Caki2 (cell line): Measurements from ENCODE around the gene ADPRH. TPM values are rescaled to one million over a fixed set of nuclear protein-coding genes. Genes with fewer than 3 reads are reported as not detected.
"Not testable (repeated sequence)": the region's sequence is repeated elsewhere in the genome, so short reads cannot be mapped to it uniquely, and the experiment has no call there.

ENCODE experiments used
- DNase-seq: peaks from one replicate; pipeline ENCODE4 v3.0.0-alpha.2; 2015; ENCODE audit warnings: low read depth
- in situ Hi-C: cut with HindIII; loops from 2 replicates; pipeline ENCODE4 v1.10.0; 2016; ENCODE audit warnings: low sequenced_read_pairs, low pct_unique_long_range_greater_than_20kb, mixed read lengths
- total RNA-seq: library from RNA; depleted of rRNA; stranded (reverse); fragments of >200 nt; shearing (Covaris generic); gene quantifications from 2 replicates; pipeline ENCODE4 v1.2.3, GENCODE V29; 2014; ENCODE audit warnings: low replicate concordance

Gene ADPRH
- total RNA-seq, 1 experiment from 2014 or later, result 1.7 TPM

DNA sequence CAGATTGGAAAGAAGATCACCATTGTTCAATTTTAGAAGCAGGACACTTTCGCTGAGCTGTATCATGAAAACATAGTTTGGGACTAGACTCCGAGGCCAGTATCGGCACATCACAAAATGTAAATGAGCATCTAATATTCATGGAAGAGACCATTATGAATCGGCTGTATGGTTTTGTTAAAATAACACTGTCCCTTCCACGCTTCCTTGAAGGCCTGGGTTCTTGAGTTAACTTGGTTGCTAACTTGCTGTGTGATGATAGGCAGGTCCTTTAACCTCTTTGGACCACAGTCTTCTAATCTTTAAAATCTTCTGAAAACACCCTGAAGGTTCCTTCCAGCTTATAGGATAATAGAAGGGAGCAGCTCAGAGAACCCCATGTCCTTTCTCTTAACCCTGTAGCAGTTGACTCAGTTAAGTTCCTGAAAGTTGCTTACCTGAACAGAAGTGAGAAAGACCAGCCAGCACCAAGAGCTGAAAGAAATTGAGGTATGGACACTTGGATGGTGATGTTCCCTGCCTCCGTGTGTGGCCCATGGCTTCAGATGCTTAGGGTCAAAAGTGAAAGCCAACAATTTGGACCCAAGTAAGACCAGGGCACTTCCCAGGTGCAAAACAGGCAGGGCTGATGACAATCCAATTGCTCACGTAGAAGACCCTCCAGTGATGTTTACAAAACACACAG is 22.0 kb upstream of the ADPRH start:
- in situ Hi-C loops, result no loop called here
- DNase-seq, result no peak

DNA sequence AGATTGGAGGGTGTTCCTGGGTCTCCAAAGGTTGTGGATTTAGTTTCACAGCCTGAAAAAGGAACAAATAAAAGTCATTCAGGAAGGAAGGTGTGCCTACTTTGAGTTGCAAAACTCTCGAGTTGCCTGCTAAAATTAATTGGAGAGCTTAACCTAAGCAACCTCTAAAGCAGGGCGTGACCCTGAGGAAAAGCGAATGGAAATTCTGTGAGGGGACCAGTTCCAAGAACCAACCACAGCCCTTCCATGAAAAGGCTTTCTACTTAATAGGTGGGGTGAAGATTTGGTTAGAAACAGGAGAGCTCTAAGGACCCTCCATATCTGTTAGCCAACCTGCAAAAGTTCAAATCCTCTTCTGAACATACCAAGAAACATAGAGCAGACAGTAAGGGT is 21.4 kb upstream of the ADPRH start:
- no peak for DNase-seq
- in situ Hi-C loops, result no loop called here

DNA sequence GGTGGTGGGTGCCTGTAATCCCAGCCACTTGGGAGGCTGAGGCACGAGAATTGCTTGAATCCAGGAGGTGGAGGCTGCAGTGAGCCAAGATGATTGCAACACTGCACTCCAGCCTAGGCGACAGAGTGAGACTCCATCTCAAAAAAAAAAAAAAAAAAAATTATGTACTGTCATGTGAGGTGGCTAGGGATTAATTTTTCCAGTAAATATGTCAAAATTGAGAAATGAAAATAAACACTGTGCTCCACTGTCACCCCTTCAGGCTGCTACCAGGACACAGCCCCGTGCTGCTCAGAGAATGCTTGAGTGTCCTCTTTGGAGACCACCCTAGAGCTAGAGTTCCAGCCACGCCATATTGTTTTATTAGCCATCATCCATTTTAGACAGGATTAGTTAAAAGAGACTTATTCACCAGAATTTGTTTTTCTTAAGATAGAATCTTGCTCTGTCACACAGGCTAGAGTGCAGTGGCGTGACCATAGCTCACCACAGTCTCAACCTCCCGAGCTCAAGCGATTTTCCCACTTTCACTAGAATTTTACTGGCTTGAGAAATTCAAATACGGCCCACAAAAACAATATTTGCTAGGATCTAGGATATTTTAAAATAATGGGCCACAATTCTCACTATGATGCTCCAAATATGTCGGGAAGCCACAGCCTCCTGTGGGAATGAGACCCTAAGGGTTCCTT is 20.5 kb upstream of the ADPRH start:
- DNase-seq, result no peak
- in situ Hi-C loops, result no loop called here

DNA sequence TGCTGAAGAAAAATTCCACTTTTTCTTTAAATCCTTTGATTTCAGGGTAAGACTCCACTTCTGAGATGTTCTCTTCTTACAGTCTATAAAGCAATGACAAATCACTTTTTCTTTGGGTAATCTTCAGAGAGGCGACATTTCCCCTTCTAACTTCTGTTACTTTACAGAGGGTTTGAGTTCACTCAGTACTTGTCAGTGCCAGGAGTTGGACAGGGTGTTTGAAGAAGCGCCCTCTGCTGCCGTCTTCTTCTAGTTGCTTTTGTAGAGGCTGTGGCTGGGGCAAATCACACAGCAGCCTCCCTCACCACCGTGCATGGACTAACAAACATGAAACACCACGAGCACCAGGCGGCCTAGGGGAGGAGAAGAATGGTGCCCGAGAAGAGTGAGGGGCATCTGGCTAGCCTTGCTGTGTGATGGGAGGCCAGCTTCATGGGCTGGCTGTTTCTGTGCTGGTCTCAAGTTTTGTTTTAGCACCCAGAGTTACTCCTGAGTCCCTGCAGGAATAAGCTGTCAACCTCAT is 19.8 kb upstream of the ADPRH start, which contains the start of gene CD80:
Gene CD80, minus strand, starts transcription at position 174 of the 523 bp plus-strand sequence. CDS start 1,886 bp downstream, outside the sequence.
- in situ Hi-C loops, result no loop called here
- no peak for DNase-seq

DNA sequence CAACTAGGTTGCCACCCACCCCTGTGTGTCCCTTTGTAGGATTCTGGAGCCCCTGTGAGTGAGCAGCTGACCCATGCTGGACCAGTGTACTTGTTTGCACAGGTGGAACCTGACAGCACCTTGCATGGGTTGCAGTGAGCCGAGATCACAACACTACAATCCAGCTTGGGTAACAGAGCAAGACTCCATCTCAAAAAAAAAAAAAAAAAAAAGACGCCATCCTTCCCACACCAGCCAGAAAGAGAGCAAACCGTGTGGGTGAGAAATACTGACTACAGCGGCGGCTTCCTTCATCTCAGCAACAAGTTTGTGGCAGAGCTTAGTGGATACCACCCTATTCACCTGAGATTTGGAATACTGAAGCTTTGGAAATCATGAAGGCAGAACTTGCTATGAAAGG is 19.1 kb upstream of the ADPRH start:
- DNase-seq, result no peak
- in situ Hi-C loops, result no loop called here

DNA sequence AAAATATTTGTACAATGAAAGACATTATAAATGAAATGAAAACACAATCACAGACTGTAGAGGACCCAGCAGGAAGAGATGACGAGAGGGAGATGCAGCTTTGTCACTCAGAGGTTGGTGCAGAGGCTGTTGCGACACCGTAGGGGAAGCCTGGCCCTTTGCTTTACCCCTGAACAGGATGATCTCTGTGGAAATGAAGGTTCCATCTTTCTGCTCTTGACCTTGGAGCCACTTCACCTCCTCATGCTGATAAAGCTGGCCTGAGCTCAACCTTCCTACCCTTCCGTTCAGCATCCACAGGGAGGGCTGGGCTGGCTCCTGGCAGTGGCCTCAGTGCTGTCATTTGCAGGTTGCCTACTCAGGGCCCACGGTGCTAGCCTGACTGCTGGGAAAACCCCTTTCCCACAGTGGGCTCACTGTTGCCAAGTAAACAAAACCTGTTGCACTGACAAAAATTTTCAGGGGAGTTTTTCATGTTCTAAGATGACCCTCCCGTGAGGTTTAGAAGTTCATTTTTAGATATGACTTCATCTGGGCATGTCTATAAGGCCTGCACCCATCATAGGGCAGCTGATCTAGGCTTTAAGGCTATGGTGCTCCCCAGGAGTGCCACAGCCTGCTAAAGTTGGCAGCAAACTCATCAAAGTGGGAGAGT is 16.9 kb upstream of the ADPRH start:
- DNase-seq, result no peak
- in situ Hi-C loops, result no loop called here

DNA sequence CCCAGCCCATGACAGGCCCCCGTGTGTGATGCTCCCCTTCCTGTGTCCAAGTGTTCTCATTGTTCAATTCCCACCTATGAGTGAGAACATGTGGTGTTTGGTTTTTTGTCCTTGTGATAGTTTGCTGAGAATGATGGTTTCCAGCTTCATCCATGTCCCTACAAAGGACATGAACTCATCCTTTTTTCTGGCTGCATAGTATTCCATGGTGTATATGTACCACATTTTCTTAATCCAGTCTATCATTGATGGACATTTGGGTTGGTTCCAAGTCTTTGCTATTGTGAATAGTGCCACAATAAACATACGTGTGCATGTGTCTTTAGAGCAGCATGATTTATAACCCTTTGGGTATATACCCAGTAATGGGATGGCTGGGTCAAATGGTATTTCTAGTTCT is 16.0 kb upstream of the ADPRH start:
- DNase-seq, in situ Hi-C loops: not testable (repeated sequence)

DNA sequence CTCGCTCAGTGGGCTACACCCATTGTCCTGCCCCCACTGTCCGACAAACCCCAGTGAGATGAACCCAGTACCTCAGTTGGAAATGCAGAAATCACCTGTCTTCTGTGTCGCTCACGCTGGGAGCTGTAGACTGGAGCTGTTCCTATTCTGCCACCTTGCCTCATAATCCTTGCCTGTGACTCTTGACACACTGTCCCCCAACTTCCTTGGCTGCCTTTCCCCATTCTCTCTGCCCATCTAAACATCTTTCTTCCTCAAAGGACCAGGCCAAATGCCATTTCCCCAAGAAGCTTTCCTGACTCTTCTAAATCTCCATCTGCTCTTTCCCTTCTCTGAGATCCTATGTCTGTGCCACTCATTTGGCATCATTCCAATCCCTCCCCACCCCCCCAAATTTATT is 10.1 kb upstream of the ADPRH start:
- DNase-seq, result no peak
- in situ Hi-C loops, result no loop called here

DNA sequence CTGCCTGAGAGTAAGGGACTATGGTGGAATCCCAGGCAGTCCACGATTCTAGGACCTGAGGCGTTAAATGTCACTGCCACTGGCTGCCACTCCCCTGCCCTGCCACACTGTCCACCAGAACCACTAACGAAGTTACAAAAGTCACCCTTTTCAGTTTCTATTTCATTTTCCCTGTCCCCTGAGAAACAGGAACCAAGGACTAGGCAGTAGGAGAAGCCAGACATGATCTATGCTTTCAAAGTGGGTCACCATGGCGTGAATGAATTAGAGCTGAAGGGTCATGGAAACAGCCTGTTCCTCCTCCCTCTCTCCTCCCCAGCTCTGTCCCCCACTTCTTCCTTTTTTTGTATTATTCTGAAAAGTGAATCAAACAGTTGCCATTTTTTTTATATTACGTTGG is 9.1 kb upstream of the ADPRH start:
- in situ Hi-C loops, result no loop called here
- DNase-seq, result no peak

DNA sequence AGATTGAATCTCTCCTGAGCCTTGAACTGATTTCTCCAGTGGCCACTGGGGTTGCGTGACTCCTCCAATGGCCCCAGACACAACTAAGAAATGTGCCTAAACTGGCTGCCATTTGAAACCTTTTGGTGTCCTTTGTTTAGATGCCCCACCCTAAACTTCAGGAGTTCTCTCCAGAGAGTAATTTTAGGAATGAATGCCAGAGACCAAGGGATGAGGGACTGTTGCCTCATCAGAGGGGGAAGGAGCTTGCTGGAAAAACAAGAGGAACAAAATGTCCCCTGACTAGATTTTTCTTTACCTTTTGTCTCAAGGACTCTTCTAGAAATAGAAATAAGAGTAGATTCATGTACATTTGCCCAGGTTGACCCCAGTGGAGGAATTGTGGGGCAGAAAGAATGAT is 8.1 kb upstream of the ADPRH start:
- in situ Hi-C loops, result no loop called here
- DNase-seq, result no peak

DNA sequence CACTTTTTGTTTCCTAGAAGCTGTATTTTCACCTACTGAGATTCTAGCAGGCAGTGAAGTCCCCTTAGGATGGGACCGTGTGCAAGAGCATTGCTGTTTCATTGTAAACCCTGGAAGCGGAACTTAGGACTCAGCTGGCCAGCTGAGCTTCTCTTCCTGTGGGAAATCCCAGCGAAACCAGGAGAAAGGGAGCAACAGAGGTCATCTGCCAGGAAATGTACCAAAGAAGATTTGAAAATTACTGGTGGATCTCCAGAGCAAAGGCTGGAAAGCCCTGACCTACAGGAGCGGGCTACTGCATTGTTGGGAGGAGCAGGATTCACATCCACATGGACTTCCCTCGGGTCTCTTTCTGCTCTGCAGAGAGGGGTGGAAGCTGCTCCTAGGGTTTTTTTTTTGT is 7.6 kb upstream of the ADPRH start:
- DNase-seq, result no peak
- in situ Hi-C loops, result no loop called here

DNA sequence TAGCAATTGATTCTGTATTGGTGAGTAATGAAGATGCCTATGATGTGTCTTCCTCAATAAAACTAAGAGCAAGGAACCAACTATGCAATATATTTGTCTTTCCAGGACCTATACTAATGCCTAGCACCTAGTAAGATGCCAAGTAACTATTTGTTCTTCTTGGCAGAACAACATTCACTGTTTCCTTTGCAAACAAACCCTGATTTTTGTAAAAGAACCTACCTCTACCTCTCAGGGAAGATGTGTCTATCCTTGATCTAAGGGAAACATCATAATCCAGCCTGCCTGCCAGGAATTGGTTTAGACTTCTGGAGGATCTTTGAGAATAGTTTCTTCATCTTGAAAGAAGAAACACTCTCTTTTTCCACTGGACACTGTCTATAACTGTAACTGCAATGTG is 3.8 kb upstream of the ADPRH start:
- in situ Hi-C loops, result no loop called here
- DNase-seq, result no peak

DNA sequence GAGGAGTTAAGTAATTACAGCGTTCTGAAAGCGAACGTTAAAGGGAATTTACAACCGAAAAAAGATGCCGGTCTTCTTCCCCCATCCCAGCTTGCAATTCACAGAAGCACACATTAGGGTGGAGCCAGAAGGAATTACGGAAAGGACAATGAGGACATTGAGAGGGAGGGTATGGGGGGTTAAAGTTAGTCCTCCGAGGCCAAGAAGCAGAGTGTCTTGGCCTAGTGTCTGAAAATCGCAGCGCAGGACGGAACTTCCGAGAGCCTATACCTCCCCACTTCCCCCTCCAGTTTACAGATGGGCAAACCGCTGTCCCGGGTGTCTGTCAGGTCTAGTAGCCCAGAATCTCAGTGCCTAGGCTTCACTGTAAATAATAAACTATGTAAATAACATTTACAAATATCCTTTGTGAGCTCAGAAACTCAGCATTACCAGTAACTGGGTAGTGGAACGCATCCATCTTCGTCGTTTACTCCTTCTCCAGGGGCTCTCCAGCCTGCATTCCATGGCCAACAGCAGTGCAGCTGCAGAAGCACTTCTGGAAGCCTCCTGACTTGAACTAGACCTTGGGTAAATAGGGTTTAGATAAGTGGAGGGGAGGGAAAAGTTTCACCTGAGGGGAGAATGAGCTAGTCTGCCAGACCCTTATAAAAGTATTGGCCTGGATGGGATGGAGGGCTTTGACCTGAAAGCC is 922 bp downstream of the ADPRH start:
- in situ Hi-C loops, result no loop called here
- DNase-seq, result no peak

DNA sequence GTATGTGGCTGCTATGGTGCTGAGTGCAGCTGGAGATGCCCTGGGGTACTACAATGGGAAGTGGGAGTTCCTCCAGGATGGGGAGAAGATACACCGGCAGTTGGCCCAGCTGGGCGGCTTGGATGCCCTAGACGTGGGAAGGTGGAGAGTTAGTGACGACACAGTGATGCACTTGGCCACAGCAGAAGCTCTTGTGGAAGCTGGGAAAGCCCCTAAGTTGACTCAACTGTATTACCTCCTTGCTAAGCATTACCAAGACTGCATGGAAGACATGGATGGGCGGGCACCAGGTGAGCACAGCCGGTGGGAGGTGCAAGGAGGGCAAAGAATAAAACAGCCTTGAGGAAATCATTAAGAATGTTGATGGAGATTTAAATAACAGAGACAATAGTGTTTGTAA is 2.9 kb downstream of the ADPRH start:
- DNase-seq, result peak; percentile 52
- in situ Hi-C loops, result no loop called here

DNA sequence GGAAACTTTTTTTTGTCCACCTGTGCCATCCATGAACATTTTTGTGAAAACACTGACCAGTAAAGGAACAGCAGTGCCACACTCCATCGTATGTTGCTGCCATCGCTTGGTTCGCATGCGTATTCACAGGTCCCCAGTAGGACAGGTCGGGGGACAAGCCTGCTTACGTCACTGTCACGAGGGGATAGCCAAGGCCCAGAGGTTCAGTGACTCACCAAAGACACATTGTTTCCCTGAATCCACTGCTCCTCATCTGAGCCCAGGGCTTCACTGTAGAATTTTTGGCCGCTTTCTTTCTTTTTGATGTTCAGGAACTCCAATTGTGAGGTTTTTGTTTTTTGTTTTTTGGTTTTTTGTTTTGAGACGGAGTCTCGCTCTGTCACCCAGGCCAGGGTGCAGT is 5.9 kb downstream of the ADPRH start:
- in situ Hi-C loops, result no loop called here
- DNase-seq, result no peak

DNA sequence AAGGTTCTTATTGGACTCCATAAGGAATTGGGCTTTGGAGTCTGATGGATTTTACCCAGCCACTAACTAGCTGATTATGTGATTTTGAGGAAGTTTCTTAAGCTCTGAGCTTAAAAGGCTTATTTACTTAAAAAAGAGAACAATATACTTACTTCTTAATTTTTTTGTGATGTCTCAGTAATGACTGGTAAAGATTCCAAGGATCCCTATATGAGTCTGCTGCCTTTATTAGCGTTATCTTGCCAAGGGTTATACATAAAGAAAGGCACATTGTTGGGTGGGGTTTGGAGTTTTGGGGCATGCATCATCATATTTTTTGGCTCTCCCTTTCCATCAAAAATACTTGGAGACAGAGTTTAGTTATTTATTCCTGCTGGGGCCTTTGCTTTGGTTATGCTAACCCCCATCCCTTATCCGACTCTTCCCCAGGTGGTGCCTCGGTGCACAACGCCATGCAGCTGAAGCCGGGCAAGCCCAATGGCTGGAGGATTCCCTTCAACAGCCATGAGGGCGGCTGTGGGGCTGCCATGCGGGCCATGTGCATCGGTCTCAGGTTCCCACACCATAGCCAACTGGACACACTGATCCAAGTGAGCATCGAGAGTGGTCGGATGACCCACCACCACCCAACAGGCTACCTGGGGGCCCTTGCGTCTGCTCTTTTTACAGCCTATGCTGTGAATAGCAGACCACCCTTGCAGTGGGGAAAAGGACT is 6.7 kb downstream of the ADPRH start:
- no peak for DNase-seq
- in situ Hi-C loops, result no loop called here

DNA sequence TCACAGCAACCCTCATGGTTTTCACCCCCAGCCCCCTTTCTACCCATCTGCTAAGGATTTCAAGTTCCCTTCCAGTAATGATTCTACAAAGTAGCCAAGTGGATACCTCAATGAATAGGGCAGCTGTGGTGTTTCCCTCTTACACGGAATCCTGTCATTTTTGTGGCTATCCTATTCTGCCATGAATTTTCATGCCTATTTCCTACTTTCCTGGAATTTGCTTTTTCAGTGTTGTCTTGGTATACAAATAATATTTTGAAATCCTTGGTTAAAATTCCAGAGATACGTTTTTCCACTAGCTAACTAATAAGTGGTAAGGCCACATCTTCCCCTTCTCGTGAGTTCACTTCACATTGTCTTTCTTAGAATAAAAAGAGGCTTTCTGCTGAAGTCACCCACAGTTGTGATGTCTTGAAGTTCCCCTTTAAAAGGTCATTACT is 7.5 kb downstream of the ADPRH start:
- in situ Hi-C loops, result no loop called here
- DNase-seq, result no peak

DNA sequence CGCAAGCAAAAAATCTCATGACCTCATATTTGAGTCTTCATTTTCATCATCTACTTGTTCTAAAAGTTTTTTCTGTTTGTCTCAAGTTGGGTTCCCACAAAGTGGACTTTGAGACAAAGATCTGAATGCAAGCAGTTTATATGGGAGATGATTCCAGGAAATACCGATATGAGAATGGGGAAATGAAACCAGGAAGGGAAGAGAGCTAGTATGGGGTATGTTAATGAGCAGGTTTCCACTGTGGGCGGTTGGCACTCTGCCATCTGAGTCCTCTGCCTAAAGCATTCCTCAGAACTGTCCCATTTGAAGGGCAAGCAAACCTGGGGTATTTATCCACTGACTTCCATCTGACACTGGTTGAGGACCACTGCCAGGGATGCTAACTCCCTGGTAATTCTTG is 8.8 kb downstream of the ADPRH start:
- in situ Hi-C loops, result no loop called here
- DNase-seq, result no peak
